CD4-positive, alpha-beta T cell treated with Interleukin-15 for 1 hour (primary cell): ENCODE data around the gene SERPINB12.
A peak's percentile ranks its signal among the peaks of the same experiment; 100 is the strongest.

Experiments used
- DNase-seq: peaks from one replicate; pipeline ENCODE4 v3.0.0-alpha.2; 2020

The SERPINB12 gene

GRCh38 chr18:63551769-63552168 lies 9.6 kb downstream of the SERPINB12 start:
- DNase-seq = no peak

- no peak for DNase-seq
These were observed 10.4 kb downstream of the SERPINB12 start for GRCh38 chr18:63552581-63552980.

GRCh38 chr18:63553081-63553480 lies 10.9 kb downstream of the SERPINB12 start:
- no peak for DNase-seq

GRCh38 chr18:63559567-63560491 lies 17.7 kb downstream of the SERPINB12 start:
- DNase-seq = no peak

- no peak for DNase-seq
These were observed 20.1 kb downstream of the SERPINB12 start for GRCh38 chr18:63562284-63562683.

GRCh38 chr18:63564021-63564420 lies 21.9 kb downstream of the SERPINB12 start:
- no peak for DNase-seq

- DNase-seq = no peak
These were observed 22.4 kb downstream of the SERPINB12 start for GRCh38 chr18:63564561-63564960.

- no peak for DNase-seq
These were observed 25.1 kb downstream of the SERPINB12 start for GRCh38 chr18:63567276-63567675.

GRCh38 chr18:63567825-63568224 lies 25.7 kb downstream of the SERPINB12 start:
- no peak for DNase-seq

- no peak for DNase-seq
These were observed 28.6 kb downstream of the SERPINB12 start for GRCh38 chr18:63570721-63571120.

- DNase-seq = no peak
These were observed 33.5 kb downstream of the SERPINB12 start for GRCh38 chr18:63575681-63576080.

GRCh38 chr18:63578357-63578958 lies 36.3 kb downstream of the SERPINB12 start:
- no peak for DNase-seq

GRCh38 chr18:63579616-63580015 lies 37.4 kb downstream of the SERPINB12 start:
- DNase-seq = no peak

- no peak for DNase-seq
These were observed 43.8 kb downstream of the SERPINB12 start for GRCh38 chr18:63585988-63586387.

- no peak for DNase-seq
These were observed 44.3 kb downstream of the SERPINB12 start for GRCh38 chr18:63586431-63586830.

- DNase-seq = no peak
These were observed 44.8 kb downstream of the SERPINB12 start, which contains the start of gene SERPINB13 for GRCh38 chr18:63586966-63587365. SERPINB13 (plus strand) TSS chr18:63587343; CDS start chr18:63588668, 1,325 bp downstream.

GRCh38 chr18:63588909-63589308 lies 46.7 kb downstream of the SERPINB12 start:
- no peak for DNase-seq

- peak; percentile 22 for DNase-seq
These were observed 48.2 kb downstream of the SERPINB12 start for GRCh38 chr18:63590373-63590772.

- DNase-seq = no peak
These were observed 49.0 kb downstream of the SERPINB12 start for GRCh38 chr18:63590966-63591695.

- no peak for DNase-seq
These were observed 49.6 kb downstream of the SERPINB12 start for GRCh38 chr18:63591725-63592124.

- no peak for DNase-seq
These were observed 50.3 kb downstream of the SERPINB12 start for GRCh38 chr18:63592471-63592870.

- DNase-seq = no peak
These were observed 54.8 kb downstream of the SERPINB12 start for GRCh38 chr18:63596964-63597363.

- no peak for DNase-seq
These were observed 61.2 kb downstream of the SERPINB12 start for GRCh38 chr18:63603355-63603754.
